SKM-1 treated with dmso at 0.1 percent for 144 hours (cell line): ENCODE measurements around the gene CEACAM5.
"Not testable (repeated sequence)": the region's sequence is repeated elsewhere in the genome, so short reads cannot be mapped to it uniquely, and the experiment has no call there.

Experiments used
- DNase-seq: peaks from one replicate; lab custom pipeline; 2025; ENCODE audit not compliant: unreplicated experiment; lab: John Stamatoyannopoulos, UW

Gene CEACAM5

GRCh38 chr19:41740415-41741243, 32.2 kb downstream of the CEACAM5 start:
- no peak for DNase-seq

- no peak for DNase-seq
These were observed 32.8 kb downstream of the CEACAM5 start for GRCh38 chr19:41741244-41741554.

- peak; percentile 29 for DNase-seq
These were observed 36.4 kb downstream of the CEACAM5 start for GRCh38 chr19:41744850-41745249.

- peak; percentile 14 for DNase-seq
These were observed 37.3 kb downstream of the CEACAM5 start for GRCh38 chr19:41745756-41746155.

GRCh38 chr19:41746593-41747227, 38.3 kb downstream of the CEACAM5 start:
- DNase-seq, result peak; percentile 42

- no peak for DNase-seq
These were observed 39.6 kb downstream of the CEACAM5 start for GRCh38 chr19:41748012-41748411.

GRCh38 chr19:41750248-41751134, 42.1 kb downstream of the CEACAM5 start:
- not testable (repeated sequence) for DNase-seq

- no peak for DNase-seq
These were observed 44.7 kb downstream of the CEACAM5 start for GRCh38 chr19:41753159-41753558.

GRCh38 chr19:41753936-41754529, 45.6 kb downstream of the CEACAM5 start:
- DNase-seq, result no peak

GRCh38 chr19:41755328-41755913, 47.0 kb downstream of the CEACAM5 start, which contains the start of gene CEACAM6:
CEACAM6 (plus strand) TSS chr19:41755530; CDS start chr19:41755639, 109 bp downstream.
- no peak for DNase-seq

- DNase-seq, result no peak
These were observed 50.4 kb downstream of the CEACAM5 start for GRCh38 chr19:41758846-41759245.

GRCh38 chr19:41767115-41767514, 58.7 kb downstream of the CEACAM5 start:
- no peak for DNase-seq

- not testable (repeated sequence) for DNase-seq
These were observed 59.7 kb downstream of the CEACAM5 start for GRCh38 chr19:41768105-41768504.

- DNase-seq, result no peak
These were observed 61.2 kb downstream of the CEACAM5 start for GRCh38 chr19:41769608-41770007.

- no peak for DNase-seq
These were observed 63.0 kb downstream of the CEACAM5 start for GRCh38 chr19:41771410-41771809.

GRCh38 chr19:41774515-41774980, 66.1 kb downstream of the CEACAM5 start:
- DNase-seq, result no peak

GRCh38 chr19:41776700-41777099, 68.3 kb downstream of the CEACAM5 start:
- DNase-seq, result no peak
